Smooth muscle cell (in vitro differentiated cells): Measurements from ENCODE around the gene LENEP. TPM values are rescaled to one million over a fixed set of nuclear protein-coding genes. Genes with fewer than 3 reads are reported as not detected.
A peak's percentile ranks its signal among the peaks of the same experiment; 100 is the strongest.
"Not testable (repeated sequence)": the region's sequence is repeated elsewhere in the genome, so short reads cannot be mapped to it uniquely, and the experiment has no call there.

Source experiments
- DNase-seq: peaks from one replicate; lab custom pipeline; 2025; ENCODE audit not compliant: unreplicated experiment; lab: John Stamatoyannopoulos, UW
- H2AFZ ChIP-seq: fragments of 200-600 bp; sonication (generic); 2 replicates; pipeline ENCODE4 v1.6.0; 2016; ENCODE audit warnings: antibody characterized with exemption, low read depth, mild to moderate bottlenecking
- H3F3A ChIP-seq: fragments of 200-600 bp; sonication (generic); 2 replicates; pipeline ENCODE4 v1.6.0; 2017; ENCODE audit warnings: antibody characterized with exemption, low read depth
- H3K27ac ChIP-seq: fragments of 200-600 bp; sonication (generic); 2 replicates; pipeline ENCODE4 v1.5.1; 2016; ENCODE audit warnings: low read depth, mild to moderate bottlenecking
- H3K27me3 ChIP-seq: fragments of 200-600 bp; sonication (generic); 2 replicates; pipeline ENCODE4 v1.6.1; 2016; ENCODE audit warnings: low read depth, mild to moderate bottlenecking
- H3K36me3 ChIP-seq: fragments of 200-600 bp; sonication (generic); 2 replicates; pipeline ENCODE4 v1.5.1; 2016; ENCODE audit warnings: low read depth
- H3K4me1 ChIP-seq: fragments of 200-600 bp; sonication (generic); 2 replicates; pipeline ENCODE4 v1.5.1; 2016; ENCODE audit warnings: low read depth
- H3K4me2 ChIP-seq: fragments of 200-600 bp; sonication (generic); 2 replicates; pipeline ENCODE4 v1.6.0; 2016; ENCODE audit warnings: mild to moderate bottlenecking
- H3K4me3 ChIP-seq: fragments of 200-600 bp; sonication (generic); 2 replicates; pipeline ENCODE4 v1.5.1; 2016; ENCODE audit warnings: mild to moderate bottlenecking
- H3K79me2 ChIP-seq: fragments of 200-600 bp; sonication (generic); 2 replicates; pipeline ENCODE4 v1.6.0; 2016; ENCODE audit warnings: low read depth, mild to moderate bottlenecking
- H3K9ac ChIP-seq: fragments of 200-600 bp; sonication (generic); 2 replicates; pipeline ENCODE4 v1.6.0; 2016; ENCODE audit warnings: low read depth
- H3K9me3 ChIP-seq: fragments of 200-600 bp; sonication (generic); replicated peaks from 2 replicates; pipeline ENCODE4 v1.5.1; 2016; ENCODE audit warnings: low read depth
- H4K20me1 ChIP-seq: fragments of 200-600 bp; sonication (generic); 2 replicates; pipeline ENCODE4 v1.6.0; 2016; ENCODE audit warnings: low read depth
- CTCF ChIP-seq: fragments of 200-600 bp; sonication (generic); IDR thresholded peaks from 2 replicates; pipeline ENCODE4 v1.5.1; 2017; ENCODE audit warnings: borderline replicate concordance, mild to moderate bottlenecking, antibody characterized with exemption; ENCODE audit not compliant: insufficient read depth, poor library complexity, severe bottlenecking
- WGBS: methylation state at CpG from one replicate; pipeline ENCODE4 v1.1.7; 2016; ENCODE audit warnings: low lambda C conversion rate; 5-methylcytosine and 5-hydroxymethylcytosine counted together
- polyA plus RNA-seq: library from polyadenylated mRNA; unstranded; fragments of >200 nt; fragmentation: Nextera tagmentation; extraction: Ambion mirVana; gene quantifications from 2 replicates; pipeline ENCODE4 v1.2.1, GENCODE V29; 2016
- total RNA-seq: library from RNA; depleted of rRNA; stranded (reverse); fragments of >200 nt; gene quantifications from 2 replicates; pipeline ENCODE4 v1.2.3, GENCODE V29; 2014

Gene LENEP
- total and polyA plus RNA-seq, 2 experiments from 2014 or later: not detected

GRCh38 chr1:154994269-154994587, 842 bp downstream of the LENEP start:
- Histone ChIP-seq H3K79me2 (peaks cover under 1% of the 10 kb centered on the region), H2AFZ (no peak overlapping the region), H3K9ac (no peak overlapping the region), H3K4me1 (no peaks in the 10 kb centered on the region), H3K36me3 (no peaks in the 10 kb centered on the region), H3K9me3 (no peaks in the 10 kb centered on the region), H3K4me2 (no peak overlapping the region), H3K4me3 (no peak overlapping the region), H4K20me1 (no peaks in the 10 kb centered on the region), H3F3A (no peaks in the 10 kb centered on the region), H3K27ac (no peak overlapping the region), H3K27me3 (no peaks in the 10 kb centered on the region)
- no peak for DNase-seq
- WGBS: 95% methylated on average over 1 of the region's 1 CpG
- TF ChIP-seq CTCF: no peak

GRCh38 chr1:154994591-154994990, 1.2 kb downstream of the LENEP start:
- H2AFZ ChIP-seq: no peak overlapping the region
- no peaks in the 10 kb centered on the region for H3F3A ChIP-seq
- H3K36me3 ChIP-seq: no peaks in the 10 kb centered on the region
- no peak overlapping the region for H3K9ac ChIP-seq
- H3K4me2 ChIP-seq: no peak overlapping the region
- H3K79me2 ChIP-seq: no peaks in the 10 kb centered on the region
- TF ChIP-seq CTCF: no peak
- peaks cover under 1% of the 10 kb centered on the region for H3K4me1 ChIP-seq
- H3K9me3 ChIP-seq: no peaks in the 10 kb centered on the region
- WGBS: 86% methylated on average over 3 of the region's 3 CpGs
- H3K27ac ChIP-seq: no peak overlapping the region
- no peaks in the 10 kb centered on the region for H3K27me3 ChIP-seq
- H4K20me1 ChIP-seq: no peaks in the 10 kb centered on the region
- no peak for DNase-seq
- no peak overlapping the region for H3K4me3 ChIP-seq

- not testable (repeated sequence) for H3K4me2 ChIP-seq, H3K9me3 ChIP-seq, H3K27ac ChIP-seq, H3K9ac ChIP-seq, H3K79me2 ChIP-seq, H3K4me1 ChIP-seq, H2AFZ ChIP-seq, DNase-seq, H3K36me3 ChIP-seq, H3K27me3 ChIP-seq, H3K4me3 ChIP-seq, H4K20me1 ChIP-seq, H3F3A ChIP-seq
- peak; percentile 39 for TF ChIP-seq CTCF
- 61% methylated on average over 10 of the region's 13 CpGs for WGBS
Observed at GRCh38 chr1:154995301-154995983, 2.1 kb downstream of the LENEP start.
